Measurements from ENCODE around the gene TAF6. TPM values are rescaled to one million over a fixed set of nuclear protein-coding genes. Genes with fewer than 3 reads are reported as not detected.

TAF6 gene
- total RNA-seq, 1 experiment from 2014 or later = 87.1 TPM

DNA sequence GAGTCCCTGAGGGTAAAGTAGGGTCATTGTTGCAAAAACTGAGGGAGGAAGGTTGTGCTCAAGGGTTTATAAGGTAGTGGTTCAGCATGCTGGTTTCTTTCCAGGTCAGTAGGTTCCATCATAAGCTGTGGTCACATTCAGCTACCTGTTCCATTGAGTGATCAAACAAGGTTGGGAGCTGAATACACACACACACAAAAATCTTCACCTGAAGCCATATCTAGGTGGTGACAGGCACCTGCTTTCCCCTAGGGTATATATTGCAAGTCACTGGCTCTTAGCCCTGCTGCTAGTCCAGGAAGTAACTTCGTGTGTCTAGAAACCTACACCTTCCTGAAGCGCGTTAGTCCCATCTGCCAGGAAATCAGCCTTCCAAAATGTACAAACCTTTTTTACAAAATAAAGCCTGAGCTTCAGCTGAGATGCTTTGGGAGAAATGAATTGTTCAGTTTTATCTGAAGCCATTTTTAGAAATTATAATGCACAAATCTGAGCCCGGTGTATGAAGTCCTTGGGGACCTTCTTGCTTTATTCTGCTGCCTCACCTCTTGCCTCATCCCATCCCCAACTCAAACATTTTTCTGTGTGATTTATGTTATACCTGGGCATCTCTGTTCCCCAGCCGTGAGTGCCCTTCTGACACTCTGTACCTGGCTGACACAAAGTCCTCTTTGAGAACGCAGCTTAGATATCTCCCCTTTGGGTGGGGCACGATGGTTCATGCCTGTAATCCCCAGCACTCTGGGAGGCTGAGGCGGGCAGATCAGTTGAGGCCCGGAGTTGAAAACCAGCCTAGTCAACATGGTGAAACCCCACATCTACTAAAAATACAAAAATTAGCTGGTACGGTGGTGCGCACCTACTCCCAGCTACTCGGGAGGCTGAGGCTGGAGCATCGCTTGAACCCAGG is 18.9 kb upstream of the TAF6 start:
- Histone ChIP-seq H3K4ac (ENCODE audit: low read depth, low read length) (no peak overlapping the region), H2AFZ (ENCODE audit: low read length) (no peak overlapping the region), H3K23me2 (ENCODE audit: insufficient read length, low read depth, low read length, poor library complexity, severe bottlenecking) (no peaks in the 10 kb centered on the region), H2AK5ac (ENCODE audit: insufficient read length, low read length) (no peak overlapping the region), H2BK5ac (ENCODE audit: insufficient read length, low read length) (no peak overlapping the region), H3K56ac (ENCODE audit: insufficient read length, low read depth, low read length) (no peak overlapping the region), H3K14ac (ENCODE audit: insufficient read depth, low read length) (no peak overlapping the region), H2BK20ac (ENCODE audit: low read depth, low read length, poor library complexity, severe bottlenecking) (no peak overlapping the region), H3K79me1 (ENCODE audit: insufficient read depth, low read depth, low read length, poor library complexity, severe bottlenecking) (no peaks in the 10 kb centered on the region), H4K8ac (replicated peaks; ENCODE audit: insufficient read length, low read depth, low read length) (no peak overlapping the region), H3K79me2 (ENCODE audit: insufficient read depth, low read length) (no peaks in the 10 kb centered on the region), H3K9ac (ENCODE audit: extremely low read depth, insufficient read length, low read length) (no peak overlapping the region), H3K27me3 (ENCODE audit: insufficient read depth, low read length) (no peaks in the 10 kb centered on the region), H3K23ac (ENCODE audit: insufficient read length, low read depth, low read length) (no peak overlapping the region), H3K4me2 (ENCODE audit: insufficient read depth, insufficient read length, low read length) (no peak overlapping the region), H2BK120ac (ENCODE audit: low read depth, low read length, poor library complexity, severe bottlenecking) (no peak overlapping the region), H4K20me1 (ENCODE audit: control insufficient read depth, insufficient read depth, insufficient read length) (no peaks in the 10 kb centered on the region), H3K27ac (ENCODE audit: insufficient read length, low read depth, low read length) (no peak overlapping the region), H3K4me1 (ENCODE audit: insufficient read depth, low read length) (no peaks in the 10 kb centered on the region), H4K91ac (ENCODE audit: insufficient read length, low read depth, low read length) (no peak overlapping the region), H3K18ac (ENCODE audit: insufficient read length, low read depth, low read length) (no peak overlapping the region), H3T11ph (ENCODE audit: low read length) (no peak overlapping the region), H3K9me3 (ENCODE audit: control insufficient read depth, low read depth, low read length) (no peaks in the 10 kb centered on the region), H2BK12ac (ENCODE audit: insufficient read length, low read depth, low read length) (no peak overlapping the region), H2BK15ac (ENCODE audit: low read depth, low read length) (no peak overlapping the region), H4K5ac (ENCODE audit: insufficient read length, low read depth, low read length) (no peak overlapping the region)
- no peak for DNase-seq
- Mint-ChIP-seq H3K27ac (no peak overlapping the region; a peak in 1 of 7 replicates), H3K36me3 (ENCODE audit: insufficient read depth in 1 of 3, low read depth in 3 of 3) (no peaks in the 10 kb centered on the region), H3K9me3 (no peaks in the 10 kb centered on the region), H3K4me1 (peaks cover 3 to 5% of the 10 kb centered on the region in 2 experiments), H3K27me3 (ENCODE audit: low read depth) (peaks cover 7% of the 10 kb centered on the region), H3K4me3 (no peak overlapping the region)
- no CpG with 5 or more reads among the region's 13 CpGs for WGBS (ENCODE audit: extremely low coverage, insufficient read length, low lambda C conversion rate)
- TF ChIP-seq, protein P1, sequence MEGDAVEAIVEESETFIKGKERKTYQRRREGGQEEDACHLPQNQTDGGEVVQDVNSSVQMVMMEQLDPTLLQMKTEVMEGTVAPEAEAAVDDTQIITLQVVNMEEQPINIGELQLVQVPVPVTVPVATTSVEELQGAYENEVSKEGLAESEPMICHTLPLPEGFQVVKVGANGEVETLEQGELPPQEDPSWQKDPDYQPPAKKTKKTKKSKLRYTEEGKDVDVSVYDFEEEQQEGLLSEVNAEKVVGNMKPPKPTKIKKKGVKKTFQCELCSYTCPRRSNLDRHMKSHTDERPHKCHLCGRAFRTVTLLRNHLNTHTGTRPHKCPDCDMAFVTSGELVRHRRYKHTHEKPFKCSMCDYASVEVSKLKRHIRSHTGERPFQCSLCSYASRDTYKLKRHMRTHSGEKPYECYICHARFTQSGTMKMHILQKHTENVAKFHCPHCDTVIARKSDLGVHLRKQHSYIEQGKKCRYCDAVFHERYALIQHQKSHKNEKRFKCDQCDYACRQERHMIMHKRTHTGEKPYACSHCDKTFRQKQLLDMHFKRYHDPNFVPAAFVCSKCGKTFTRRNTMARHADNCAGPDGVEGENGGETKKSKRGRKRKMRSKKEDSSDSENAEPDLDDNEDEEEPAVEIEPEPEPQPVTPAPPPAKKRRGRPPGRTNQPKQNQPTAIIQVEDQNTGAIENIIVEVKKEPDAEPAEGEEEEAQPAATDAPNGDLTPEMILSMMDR (conservative IDR thresholded peaks at IDR 0.05) = no peak
